ENCODE measurements around the gene MARK3. TPM values are rescaled to one million over a fixed set of nuclear protein-coding genes. Genes with fewer than 3 reads are reported as not detected.
"Not testable (repeated sequence)": the region's sequence is repeated elsewhere in the genome, so short reads cannot be mapped to it uniquely, and the experiment has no call there.

The MARK3 gene
- total and polyA plus RNA-seq, 2 donors, result 44.4 to 130 TPM

- no peak for DNase-seq (ENCODE audit: extremely low spot score)
- Histone ChIP-seq H3K27ac (ENCODE audit: low read depth) (no peak overlapping the region), H3K36me3 (ENCODE audit: insufficient read depth) (peaks cover 4% of the 10 kb centered on the region), H3K4me3 (ENCODE audit: low read depth, low read length) (no peak overlapping the region), H3K4me1 (ENCODE audit: insufficient read depth) (no peaks in the 10 kb centered on the region)
- 93% methylated on average over 12 of the region's 12 CpGs for WGBS
Measured at GRCh38 chr14:103503296-103503695, 118.1 kb downstream of the MARK3 start.

GRCh38 chr14:103504991-103505565 is 119.9 kb downstream of the MARK3 start:
- WGBS, result 83% methylated on average over 8 of the region's 8 CpGs
- H3K4me3 ChIP-seq (ENCODE audit: low read depth, low read length), result no peak overlapping the region
- peaks cover 4% of the 10 kb centered on the region for H3K36me3 ChIP-seq (ENCODE audit: insufficient read depth)
- no peak for DNase-seq (ENCODE audit: extremely low spot score)
- no peak overlapping the region for H3K27ac ChIP-seq (ENCODE audit: low read depth)
- no peaks in the 10 kb centered on the region for H3K4me1 ChIP-seq (ENCODE audit: insufficient read depth)

DNA sequence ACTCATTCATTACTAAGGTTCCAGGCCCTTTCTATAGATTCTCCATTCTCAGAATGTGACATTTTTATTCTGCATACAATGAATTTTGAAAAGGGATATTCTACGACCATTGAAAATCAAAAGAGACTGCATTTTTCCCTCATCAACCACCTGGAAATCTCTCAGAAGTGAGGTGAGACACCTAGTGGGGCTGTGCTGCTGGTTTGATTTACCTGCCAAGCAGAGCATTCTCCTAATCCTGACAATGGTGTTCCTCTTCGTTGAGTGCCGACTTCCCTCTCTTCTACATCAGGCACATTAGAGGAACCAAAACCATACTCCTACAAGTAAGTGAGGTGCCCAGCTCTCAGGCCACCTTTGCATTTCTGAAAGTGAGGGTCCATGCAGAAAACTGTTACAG is 122.5 kb downstream of the MARK3 start:
- Histone ChIP-seq H3K36me3 (ENCODE audit: insufficient read depth) (peaks cover 4% of the 10 kb centered on the region), H3K4me3 (ENCODE audit: low read depth, low read length) (no peak overlapping the region), H3K27ac (ENCODE audit: low read depth) (no peak overlapping the region), H3K4me1 (ENCODE audit: insufficient read depth) (no peaks in the 10 kb centered on the region)
- DNase-seq (ENCODE audit: extremely low spot score), result no peak
- WGBS, result 88% methylated on average over 3 of the region's 3 CpGs

DNA sequence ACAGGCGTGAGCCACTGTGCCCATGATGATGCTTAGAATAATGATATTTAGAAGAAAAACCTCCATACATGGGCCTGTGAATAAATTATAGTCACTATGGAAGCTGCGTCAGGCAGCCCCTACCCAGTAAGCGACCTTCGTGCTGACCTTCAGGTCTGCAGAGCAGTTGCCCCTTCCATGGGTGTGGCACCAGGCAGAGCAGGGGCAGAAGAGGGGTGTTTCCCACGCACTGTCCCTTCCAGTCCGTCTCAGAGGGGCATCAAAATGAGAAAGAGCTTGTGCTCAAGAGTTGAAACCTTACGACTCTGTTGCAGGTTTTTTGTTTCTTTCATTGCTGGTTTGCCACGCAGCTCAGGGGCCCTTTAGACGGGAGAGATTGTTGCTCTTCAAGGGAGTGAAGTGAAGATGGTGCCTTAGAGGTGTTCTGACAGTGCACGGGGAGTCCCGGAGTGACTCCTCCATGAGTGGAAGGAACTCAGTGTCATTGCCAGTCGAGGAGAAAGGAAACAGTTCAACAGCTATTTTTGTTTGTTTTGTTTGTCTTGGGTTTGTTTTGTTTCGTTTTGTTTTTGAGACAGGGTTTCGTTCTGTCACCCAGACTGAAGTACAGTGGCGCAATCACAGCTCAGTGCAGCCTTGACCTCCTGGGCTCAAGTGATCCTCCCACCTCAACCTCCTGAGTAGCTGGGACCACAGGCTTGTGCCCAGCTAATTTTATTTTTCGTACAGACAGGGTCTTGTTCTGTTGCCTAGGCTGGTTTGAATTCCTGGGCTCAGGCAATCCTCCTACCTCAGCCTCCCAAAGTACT is 123.5 kb downstream of the MARK3 start:
- H3K36me3 ChIP-seq (ENCODE audit: insufficient read depth), result peaks cover 4% of the 10 kb centered on the region
- no peak for DNase-seq (ENCODE audit: extremely low spot score)
- WGBS, result 88% methylated on average over 16 of the region's 16 CpGs
- no peak overlapping the region for H3K27ac ChIP-seq (ENCODE audit: low read depth)
- H3K4me3 ChIP-seq (ENCODE audit: low read depth, low read length), result no peak overlapping the region
- no peaks in the 10 kb centered on the region for H3K4me1 ChIP-seq (ENCODE audit: insufficient read depth)

DNA sequence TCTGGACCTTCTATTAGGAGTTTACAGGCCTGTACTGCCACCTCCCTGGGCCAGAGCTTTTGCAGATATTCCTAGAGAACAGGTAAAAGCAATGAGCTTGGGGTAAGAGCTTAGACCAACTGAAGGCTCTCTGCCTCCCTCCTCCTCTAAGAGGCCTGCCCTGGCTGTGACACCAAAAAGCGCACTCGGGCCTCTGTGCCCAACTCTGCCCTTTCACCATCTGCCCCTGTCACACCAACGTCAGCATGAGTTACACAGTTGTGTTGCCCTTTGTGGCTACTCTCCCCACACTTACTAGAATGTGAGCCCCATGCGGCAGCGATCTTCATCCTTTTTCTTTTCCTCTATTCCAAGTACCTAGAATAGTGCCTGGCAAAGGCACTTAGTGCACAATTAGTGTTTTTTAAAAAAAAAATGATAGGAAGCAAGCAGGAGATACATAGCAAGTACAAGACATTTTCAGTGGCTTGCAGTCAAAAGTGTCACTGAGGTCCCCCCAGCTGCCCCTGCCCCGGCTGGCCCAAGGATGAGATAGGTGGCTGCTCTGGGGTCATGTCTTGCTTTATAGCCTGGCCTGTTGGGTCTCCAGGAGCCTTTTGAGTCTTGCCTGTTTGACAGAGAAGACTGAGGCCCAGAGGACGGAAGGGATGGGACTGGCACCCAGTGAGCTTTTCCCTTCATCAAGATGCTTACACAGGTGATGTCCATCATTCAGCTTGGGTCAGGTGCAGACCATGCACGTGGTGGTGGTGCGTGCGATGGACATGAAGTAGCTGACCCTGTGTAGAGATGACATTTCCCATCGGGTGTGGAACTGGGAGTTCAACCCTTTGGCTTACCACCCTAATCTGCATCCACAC is 124.9 kb downstream of the MARK3 start:
- no peaks in the 10 kb centered on the region for H3K4me1 ChIP-seq (ENCODE audit: insufficient read depth)
- H3K27ac ChIP-seq (ENCODE audit: low read depth), result no peak overlapping the region
- 86% methylated on average over 11 of the region's 11 CpGs for WGBS
- H3K4me3 ChIP-seq (ENCODE audit: low read depth, low read length), result no peak overlapping the region
- DNase-seq (ENCODE audit: extremely low spot score), result no peak
- no peaks in the 10 kb centered on the region for H3K36me3 ChIP-seq (ENCODE audit: insufficient read depth)

GRCh38 chr14:103510724-103511693 is 125.8 kb downstream of the MARK3 start:
- no peak overlapping the region for H3K4me3 ChIP-seq (ENCODE audit: low read depth, low read length)
- H3K4me1 ChIP-seq (ENCODE audit: insufficient read depth), result no peaks in the 10 kb centered on the region
- H3K27ac ChIP-seq (ENCODE audit: low read depth), result no peak overlapping the region
- DNase-seq (ENCODE audit: extremely low spot score), result no peak
- 86% methylated on average over 26 of the region's 26 CpGs for WGBS
- H3K36me3 ChIP-seq (ENCODE audit: insufficient read depth), result no peaks in the 10 kb centered on the region

- DNase-seq (ENCODE audit: extremely low spot score); H3K4me3 ChIP-seq (ENCODE audit: low read depth, low read length); H3K4me1 ChIP-seq (ENCODE audit: insufficient read depth); H3K36me3 ChIP-seq (ENCODE audit: insufficient read depth): not testable (repeated sequence)
- 95% methylated on average over 8 of the region's 8 CpGs for WGBS
- H3K27ac ChIP-seq (ENCODE audit: low read depth), result peak overlapping the region; percentile 66
Measured at GRCh38 chr14:103512180-103512579, 127.0 kb downstream of the MARK3 start.

- Histone ChIP-seq H3K27ac (ENCODE audit: low read depth) (peak overlapping the region; percentile 66), H3K4me1 (ENCODE audit: insufficient read depth) (no peaks in the 10 kb centered on the region), H3K36me3 (ENCODE audit: insufficient read depth) (no peaks in the 10 kb centered on the region), H3K4me3 (ENCODE audit: low read depth, low read length) (no peak overlapping the region)
- WGBS, result 47% methylated on average over 25 of the region's 25 CpGs
- DNase-seq (ENCODE audit: extremely low spot score), result peak; percentile 69
Measured at GRCh38 chr14:103512701-103513611, 127.7 kb downstream of the MARK3 start.

DNA sequence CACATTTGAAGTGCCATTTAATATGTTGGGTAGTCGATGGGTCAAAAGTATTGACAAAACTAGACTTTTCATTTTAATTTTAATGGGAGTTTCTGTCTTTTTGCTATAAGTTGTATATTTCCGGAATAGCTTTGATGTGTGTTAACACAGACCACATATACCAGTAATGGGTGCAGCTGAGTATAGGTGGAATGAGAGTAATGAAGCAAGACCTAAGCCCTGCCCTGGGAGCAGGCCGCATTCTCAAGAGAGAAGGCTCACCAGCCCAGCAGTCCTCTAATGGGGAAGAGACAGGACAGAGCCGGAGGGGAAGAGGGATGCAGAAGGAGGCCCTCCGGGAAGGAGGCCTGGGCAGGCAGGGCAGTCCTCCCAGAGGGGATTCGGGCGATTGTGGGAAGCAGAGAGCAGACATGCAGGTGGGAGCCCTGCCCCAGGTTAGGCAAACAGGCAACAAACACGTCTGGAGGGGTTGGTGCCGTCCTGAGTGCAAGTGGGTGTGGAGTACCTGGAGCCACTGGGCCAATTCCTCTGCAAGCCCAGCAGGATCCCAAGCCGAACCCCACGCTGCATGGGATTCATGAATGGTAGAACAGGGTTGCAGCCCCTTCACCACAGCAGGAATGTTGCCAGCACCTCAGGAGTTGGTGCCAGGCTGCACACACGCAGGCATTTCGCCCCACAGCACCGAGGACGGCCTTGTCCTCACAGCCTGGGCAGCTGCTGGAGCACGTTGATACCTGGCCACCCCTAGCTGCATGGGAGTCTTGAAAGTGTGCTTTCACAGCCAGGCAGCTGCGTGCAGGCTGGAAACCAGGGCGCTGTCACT is 129.6 kb downstream of the MARK3 start:
- DNase-seq (ENCODE audit: extremely low spot score), result no peak
- H3K4me1 ChIP-seq (ENCODE audit: insufficient read depth), result no peaks in the 10 kb centered on the region
- no peaks in the 10 kb centered on the region for H3K36me3 ChIP-seq (ENCODE audit: insufficient read depth)
- no peak overlapping the region for H3K27ac ChIP-seq (ENCODE audit: low read depth)
- WGBS, result 83% methylated on average over 18 of the region's 18 CpGs
- H3K4me3 ChIP-seq (ENCODE audit: low read depth, low read length), result no peak overlapping the region

GRCh38 chr14:103516426-103517173 is 131.4 kb downstream of the MARK3 start:
- H3K27ac ChIP-seq (ENCODE audit: low read depth), result no peak overlapping the region
- H3K4me1 ChIP-seq (ENCODE audit: insufficient read depth), result no peaks in the 10 kb centered on the region
- WGBS, result 72% methylated on average over 10 of the region's 10 CpGs
- DNase-seq (ENCODE audit: extremely low spot score), result no peak
- no peak overlapping the region for H3K4me3 ChIP-seq (ENCODE audit: low read depth, low read length)
- no peaks in the 10 kb centered on the region for H3K36me3 ChIP-seq (ENCODE audit: insufficient read depth)

- Histone ChIP-seq H3K4me3 (ENCODE audit: low read depth, low read length) (no peak overlapping the region), H3K27ac (ENCODE audit: low read depth) (no peak overlapping the region), H3K36me3 (ENCODE audit: insufficient read depth) (no peaks in the 10 kb centered on the region), H3K4me1 (ENCODE audit: insufficient read depth) (no peaks in the 10 kb centered on the region)
- 77% methylated on average over 10 of the region's 10 CpGs for WGBS
- no peak for DNase-seq (ENCODE audit: extremely low spot score)
Measured at GRCh38 chr14:103517174-103517566, 132.0 kb downstream of the MARK3 start.
